GM23338 (cell line): ENCODE results near the gene RSPH1. TPM values are rescaled to one million over a fixed set of nuclear protein-coding genes. Genes with fewer than 3 reads are reported as not detected.

Source experiments
- ATAC-seq: fragments of 200-7000 bp; cut with Tn5 transposase; 3 replicates; pipeline ENCODE4 v1.9.1; 2020
- DNase-seq: peaks from one replicate; pipeline ENCODE4 v3.0.0-alpha.2; 2015; ENCODE audit warnings: low spot score
- H2AFZ ChIP-seq: fragments of 200-600 bp; sonication (generic); 2 replicates; pipeline ENCODE4 v1.8.0; 2016; ENCODE audit warnings: antibody characterized with exemption, mild to moderate bottlenecking, moderate library complexity
- H3F3A ChIP-seq: fragments of 200-600 bp; sonication (generic); replicated peaks from 2 replicates; pipeline ENCODE4 v1.8.0; 2017; ENCODE audit warnings: antibody characterized with exemption, mixed run types, low read depth
- H3K27ac ChIP-seq: fragments of 200-600 bp; sonication (generic); 2 replicates; pipeline ENCODE4 v1.6.1; 2016; ENCODE audit warnings: low read depth
- H3K27me3 ChIP-seq: fragments of 200-600 bp; sonication (generic); 2 replicates; pipeline ENCODE4 v1.8.0; 2016; ENCODE audit warnings: mild to moderate bottlenecking, mixed run types, moderate library complexity; ENCODE audit not compliant: insufficient read depth
- H3K36me3 ChIP-seq: fragments of 200-600 bp; sonication (generic); 2 replicates; pipeline ENCODE4 v1.8.0; 2016; ENCODE audit warnings: mild to moderate bottlenecking; ENCODE audit not compliant: insufficient read depth
- H3K4me1 ChIP-seq: fragments of 200-600 bp; sonication (generic); 2 replicates; pipeline ENCODE4 v1.8.0; 2016; ENCODE audit warnings: mild to moderate bottlenecking, moderate library complexity; ENCODE audit not compliant: insufficient read depth
- H3K4me2 ChIP-seq: fragments of 200-600 bp; sonication (generic); 2 replicates; pipeline ENCODE4 v1.7.1; 2017; ENCODE audit warnings: mixed run types
- H3K4me3 ChIP-seq: fragments of 200-600 bp; sonication (generic); 2 replicates; pipeline ENCODE4 v1.6.1; 2016; ENCODE audit warnings: mixed run types
- H3K79me2 ChIP-seq: fragments of 200-600 bp; sonication (generic); replicated peaks from 2 replicates; pipeline ENCODE4 v1.8.0; 2017; ENCODE audit warnings: mild to moderate bottlenecking; ENCODE audit not compliant: insufficient read depth
- H3K9me2 ChIP-seq: fragments of 200-600 bp; sonication (generic); 2 replicates; pipeline ENCODE4 v1.8.0; 2017; ENCODE audit not compliant: insufficient read depth
- H4K20me1 ChIP-seq: fragments of 200-600 bp; sonication (generic); replicated peaks from 2 replicates; pipeline ENCODE4 v1.8.0; 2017; ENCODE audit warnings: mild to moderate bottlenecking; ENCODE audit not compliant: insufficient read depth
- H3K27ac Mint-ChIP-seq: 2 replicates; pipeline ENCODE4 v1.8.0; 2020; ENCODE audit warnings: inconsistent platforms, mild to moderate bottlenecking, moderate library complexity, mixed read lengths
- H3K27me3 Mint-ChIP-seq: 3 replicates; pipeline ENCODE4 v1.8.0; 2022; ENCODE audit warnings: low read depth, mild to moderate bottlenecking, moderate library complexity, mixed read lengths, inconsistent platforms; ENCODE audit not compliant: insufficient read depth, poor library complexity
- H3K36me3 Mint-ChIP-seq: 3 replicates; pipeline ENCODE4 v1.8.0; 2021; ENCODE audit warnings: low read depth, mild to moderate bottlenecking, inconsistent platforms, moderate library complexity, mixed read lengths
- H3K4me1 Mint-ChIP-seq: 3 replicates; pipeline ENCODE4 v1.8.0; 2020; ENCODE audit warnings: mild to moderate bottlenecking, inconsistent platforms, mixed read lengths
- H3K4me3 Mint-ChIP-seq: 3 replicates; pipeline ENCODE4 v1.8.0; 2021; ENCODE audit warnings: moderate library complexity, mild to moderate bottlenecking, inconsistent platforms, mixed read lengths
- H3K9me3 Mint-ChIP-seq: 3 replicates; pipeline ENCODE4 v1.8.0; 2020; ENCODE audit warnings: moderate library complexity, mild to moderate bottlenecking, inconsistent platforms, mixed read lengths
- CREB1 ChIP-seq: fragments of 250-450 bp; sonication (Bioruptor Pico); IDR thresholded peaks from 2 replicates; pipeline ENCODE4 v1.5.0; 2020; ENCODE audit warnings: low read depth, mild to moderate bottlenecking, moderate library complexity
- CTCF ChIP-seq, 2 experiments: fragments of 200-600 bp in 1 of 2; sonication (generic) in 1 of 2; conservative IDR thresholded peaks; 2 replicates each; pipeline versions ENCODE4 v1.5.1 to v1.6.1; 2016 to 2017; ENCODE audit warnings: antibody characterized with exemption in 2 of 2, low read depth in 2 of 2, mild to moderate bottlenecking in 2 of 2, moderate library complexity in 1 of 2
- ETS1 ChIP-seq: IDR thresholded peaks from 2 replicates; pipeline ENCODE4 v1.6.1; 2016; ENCODE audit warnings: antibody characterized with exemption
- EZH2 ChIP-seq: fragments of 200-600 bp; sonication (generic); IDR thresholded peaks from one replicate; pipeline ENCODE4 v1.8.0; 2017; ENCODE audit warnings: antibody characterized with exemption, mild to moderate bottlenecking, low read depth; ENCODE audit not compliant: unreplicated experiment
- EZH2phosphoT487 ChIP-seq: fragments of 200-600 bp; sonication (generic); IDR thresholded peaks from one replicate; pipeline ENCODE4 v1.8.1; 2018; ENCODE audit warnings: antibody characterized with exemption; ENCODE audit not compliant: unreplicated experiment
- JUNB ChIP-seq: IDR thresholded peaks from one replicate; pipeline ENCODE4 v1.6.1; 2016; ENCODE audit warnings: antibody characterized with exemption; ENCODE audit not compliant: unreplicated experiment
- NANOG ChIP-seq: IDR thresholded peaks from 2 replicates; pipeline ENCODE4 v1.6.1; 2016; ENCODE audit warnings: antibody characterized with exemption, borderline replicate concordance
- POLR2AphosphoS5 ChIP-seq: IDR thresholded peaks from 2 replicates; pipeline ENCODE4 v1.6.1; 2016; ENCODE audit warnings: antibody characterized with exemption, low read depth
- REST ChIP-seq: IDR thresholded peaks from one replicate; pipeline ENCODE4 v1.6.1; 2018; ENCODE audit warnings: antibody characterized with exemption; ENCODE audit not compliant: unreplicated experiment
- STAT1 ChIP-seq: IDR thresholded peaks from one replicate; pipeline ENCODE4 v1.6.1; 2016; ENCODE audit warnings: antibody characterized with exemption; ENCODE audit not compliant: unreplicated experiment
- ZNF114 ChIP-seq: fragments of 250-450 bp; sonication (Bioruptor Pico); IDR thresholded peaks from 2 replicates; pipeline ENCODE4 v1.5.0; 2020; ENCODE audit warnings: mild to moderate bottlenecking, moderate library complexity
- ZNF331 ChIP-seq: fragments of 250-450 bp; sonication (Bioruptor Pico); IDR thresholded peaks from 2 replicates; pipeline ENCODE4 v1.5.0; 2020; ENCODE audit warnings: low read depth, mild to moderate bottlenecking, moderate library complexity
- ZNF462 ChIP-seq: fragments of 250-450 bp; sonication (Bioruptor Pico); IDR thresholded peaks from 2 replicates; pipeline ENCODE4 v1.5.0; 2020; ENCODE audit warnings: mild to moderate bottlenecking, moderate library complexity
- polyA plus RNA-seq: library from polyadenylated mRNA; unstranded; fragments of >200 nt; fragmentation: Nextera tagmentation; extraction: Ambion mirVana; gene quantifications from 2 replicates; pipeline ENCODE4 v1.2.1, GENCODE V29; 2016
- total RNA-seq: library from RNA; depleted of rRNA; stranded (reverse); fragments of >200 nt; shearing (Covaris generic); gene quantifications from 2 replicates; pipeline ENCODE4 v1.2.3, GENCODE V29; 2014

RSPH1 gene
- total and polyA plus RNA-seq, 2 experiments from 2014 or later: 0.23 TPM; not detected in 1

GRCh38 chr21:42469272-42469671 lies 26.8 kb downstream of the RSPH1 start:
- Histone ChIP-seq H3K4me2 (no peak overlapping the region), H3K79me2 (no peaks in the 10 kb centered on the region), H2AFZ (no peak overlapping the region), H3F3A (no peaks in the 10 kb centered on the region), H3K4me1 (peaks cover 7% of the 10 kb centered on the region), H3K27ac (no peak overlapping the region), H4K20me1 (no peaks in the 10 kb centered on the region), H3K27me3 (no peaks in the 10 kb centered on the region), H3K4me3 (no peak overlapping the region), H3K36me3 (no peaks in the 10 kb centered on the region), H3K9me2 (no peaks in the 10 kb centered on the region)
- TF ChIP-seq POLR2AphosphoS5: no peak
- no peak for TF ChIP-seq ZNF462 (CRISPR knock-in tag)
- no peak for TF ChIP-seq EZH2
- no peak for TF ChIP-seq NANOG
- TF ChIP-seq ZNF114 (CRISPR knock-in tag): no peak
- TF ChIP-seq CREB1 (CRISPR knock-in tag): no peak
- no peak for TF ChIP-seq CTCF (conservative IDR thresholded peaks at IDR 0.05; ENCODE audit: low read depth in 2 of 2)
- no peak for TF ChIP-seq ZNF331 (CRISPR knock-in tag)
- TF ChIP-seq REST: no peak
- no peak for TF ChIP-seq ETS1
- no peak for TF ChIP-seq JUNB
- TF ChIP-seq STAT1: no peak
- TF ChIP-seq EZH2phosphoT487: no peak
- no peak for ATAC-seq
- H3K9me3 Mint-ChIP-seq: no peaks in the 10 kb centered on the region
- DNase-seq: no peak
- no peaks in the 10 kb centered on the region for H3K36me3 Mint-ChIP-seq
- 0 out of 2 replicates have a peak overlapping the region, but pooled peaks have one; percentile 16 for H3K27ac Mint-ChIP-seq
- peaks cover 10% of the 10 kb centered on the region for H3K27me3 Mint-ChIP-seq
- peaks cover 31% of the 10 kb centered on the region for H3K4me1 Mint-ChIP-seq
- H3K4me3 Mint-ChIP-seq: no peak overlapping the region
